GM12878 (cell line): ENCODE results near the gene CHCHD6. TPM values are rescaled to one million over a fixed set of nuclear protein-coding genes. Genes with fewer than 3 reads are reported as not detected.

ENCODE experiments used
- ATAC-seq: fragments of 200-7000 bp; cut with Tn5 transposase; 3 replicates; pipeline ENCODE4 v1.9.1; 2020; ENCODE audit warnings: mild to moderate bottlenecking, moderate library complexity
- BruUV-seq: library from RNA; stranded (reverse); fragments of 400-500 nt; replicated peaks from 2 replicates; lab custom pipeline; 2021; lab: Mats Ljungman, UMichigan
- CTCF ChIA-PET: fragments of 300-600 bp; sonication (Branson Sonifier 250); formaldehyde crosslinking; extraction: SDS; loops from one replicate; lab custom pipeline; 2021; ENCODE audit warnings: inconsistent platforms; lab: Yijun Ruan, JAX
- POLR2A ChIA-PET: fragments of 350-600 bp; formaldehyde crosslinking; extraction: SDS; loops from one replicate; lab custom pipeline; 2021; ENCODE audit warnings: inconsistent platforms; lab: Charles Lee
- RAD21 ChIA-PET: fragments of 300-600 bp; sonication (Branson Sonifier 250); formaldehyde crosslinking; loops from one replicate; lab custom pipeline; 2023; ENCODE audit warnings: antibody characterized with exemption; ENCODE audit not compliant: unreplicated experiment; lab: Charles Lee
- SMC1A ChIA-PET: fragments of 300-600 bp; sonication (Branson Sonifier 250); formaldehyde crosslinking; loops from one replicate; lab custom pipeline; 2023; ENCODE audit not compliant: unreplicated experiment, uncharacterized antibody; lab: Charles Lee
- DNase-seq: peaks from one replicate; pipeline ENCODE4 v3.0.0-alpha.2; 2011; ENCODE audit warnings: low read depth, low spot score
- FAIRE-seq: peaks from 3 replicates; lab custom pipeline; 2011; peaks lifted over from hg19 to GRCh38; lab: Jason Lieb, UNC
- H2AFZ ChIP-seq: 2 replicates; pipeline ENCODE4 v1.6.0; 2011; ENCODE audit warnings: low read depth, low read length, control low read depth; ENCODE audit not compliant: control insufficient read depth
- H3K27ac ChIP-seq: 2 replicates; pipeline ENCODE4 v1.5.1; 2011; ENCODE audit warnings: control low read depth; ENCODE audit not compliant: control insufficient read depth, insufficient read depth
- H3K27me3 ChIP-seq, 2 experiments: replicated peaks in 1 of 2; 2 replicates each; pipeline versions ENCODE4 v1.6.0 to v1.6.1; 2011; ENCODE audit warnings: low read length in 1 of 2; ENCODE audit not compliant: control insufficient read depth in 2 of 2, insufficient read depth in 2 of 2
- H3K36me3 ChIP-seq, 2 experiments: 2 replicates each; pipeline ENCODE4 v1.5.1; 2011; ENCODE audit warnings: low read length in 1 of 2; ENCODE audit not compliant: control insufficient read depth in 2 of 2, insufficient read depth in 2 of 2
- H3K4me1 ChIP-seq: 2 replicates; pipeline ENCODE4 v1.6.1; 2011; ENCODE audit warnings: mild to moderate bottlenecking, low read length, moderate library complexity, mixed read lengths; ENCODE audit not compliant: control insufficient read depth, insufficient read depth
- H3K4me2 ChIP-seq: 2 replicates; pipeline ENCODE4 v1.6.0; 2011; ENCODE audit warnings: control low read depth; ENCODE audit not compliant: control insufficient read depth, insufficient read depth
- H3K4me3 ChIP-seq: fragments of 200-600 bp; sonication (generic); 2 replicates; pipeline ENCODE4 v1.5.1; 2016
- H3K79me2 ChIP-seq: 2 replicates; pipeline ENCODE4 v1.6.0; 2011; ENCODE audit warnings: low read length; ENCODE audit not compliant: control insufficient read depth, insufficient read depth
- H3K9ac ChIP-seq: 2 replicates; pipeline ENCODE4 v1.8.0; 2011; ENCODE audit warnings: low read length, control low read depth, mixed read lengths; ENCODE audit not compliant: control insufficient read depth, insufficient read depth
- H3K9me3 ChIP-seq: replicated peaks from 3 replicates; pipeline ENCODE4 v1.5.1; 2011; ENCODE audit warnings: mild to moderate bottlenecking, low read length; ENCODE audit not compliant: control insufficient read depth, insufficient read depth
- H4K20me1 ChIP-seq: 2 replicates; pipeline ENCODE4 v1.6.0; 2011; ENCODE audit not compliant: control insufficient read depth, insufficient read depth
- TCF12 ChIP-seq: IDR thresholded peaks from 2 replicates; pipeline ENCODE4 v1.6.1; 2011; ENCODE audit warnings: low read depth, mild to moderate bottlenecking, low read length
- ZNF217 ChIP-seq: fragments of 450-650 bp; IDR thresholded peaks from 2 replicates; pipeline ENCODE4 v1.6.1; 2017; ENCODE audit warnings: antibody characterized with exemption, mild to moderate bottlenecking
- WGBS: methylation state at CpG from one replicate; pipeline ENCODE4 v1.1.6; 2016; ENCODE audit warnings: low lambda C conversion rate; ENCODE audit not compliant: insufficient replicate concordance, insufficient coverage; ENCODE audit errors: missing lambda C conversion rate; 5-methylcytosine and 5-hydroxymethylcytosine counted together
- in situ Hi-C: fragments of 300-500 bp; cut with MboI; formaldehyde crosslinking; loops from 9 replicates; pipeline ENCODE4 v1.14.3; 2018; ENCODE audit warnings: mixed read lengths
- intact Hi-C: fragments of 100-400 bp; cut with micrococcal nuclease; formaldehyde crosslinking; loops from one replicate; pipeline ENCODE4 v1.14.2; 2022; ENCODE audit not compliant: unreplicated experiment
- polyA plus RNA-seq, 11 experiments: library from polyadenylated mRNA; depleted of rRNA in 4 of 11; unstranded in 6 of 11; stranded (reverse) in 5 of 11; fragments of >200 nt; fragmentation: Nextera tagmentation in 4 of 11; fragmentation: Illumina TruSeq in 1 of 11; extraction: Ambion mirVana in 4 of 11; extraction: Trizol in 1 of 11; gene quantifications; 1 replicate in 1 of 11; 2 replicates in 10 of 11; pipeline versions ENCODE4 v1.2.1 to v1.2.3, GENCODE V29; 2011 to 2016; ENCODE audit warnings: inconsistent platforms in 2 of 11, missing spikeins in 2 of 11, low read depth in 1 of 11
- total RNA-seq, 4 experiments: library from RNA; depleted of rRNA in 3 of 4; stranded (reverse); fragments of >200 nt in 3 of 4; fragmentation: Illumina TruSeq in 1 of 4; extraction: Trizol in 1 of 4; gene quantifications; 2 replicates each; pipeline versions ENCODE4 v1.2.1 to v1.2.3, GENCODE V29; 2013 to 2021
- TF ChIP-seq, protein P1 (sequence below): fragments of 450-650 bp; formaldehyde crosslinking; IDR thresholded peaks from 2 replicates; pipeline ENCODE4 v1.4.0; 2020; ENCODE audit warnings: mild to moderate bottlenecking, moderate library complexity

CHCHD6 gene
- total and polyA plus RNA-seq, 10 of the 15 experiments (the other 5 are each of a cell fraction or from before 2014, with no cell fraction given) = 2.7 to 16.7 (median 12.3) TPM

DNA sequence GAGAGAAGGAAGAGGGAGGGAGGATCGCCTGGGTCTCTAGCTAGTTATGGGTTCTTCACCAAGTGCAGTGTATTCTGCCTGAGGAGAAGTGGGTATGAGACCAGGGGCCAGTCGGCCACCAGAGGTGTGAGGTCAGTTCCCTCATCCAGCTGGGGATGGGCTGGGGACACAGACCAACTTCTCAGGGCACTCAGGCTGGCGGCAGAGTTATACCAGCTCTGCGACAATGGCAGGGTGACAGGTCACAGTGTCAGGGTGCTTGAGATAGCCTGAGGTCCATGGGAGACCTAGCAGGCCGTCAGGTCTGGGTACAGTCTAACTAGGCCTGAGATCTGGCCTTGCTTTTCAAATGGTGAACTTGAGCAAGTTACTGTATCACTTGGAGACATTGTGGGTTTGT is 247.5 kb downstream of the CHCHD6 start:
- 84% methylated on average over 4 of the region's 5 CpGs for WGBS
- in situ Hi-C loops = no loop called here
- RAD21 ChIA-PET = no interaction called here
- no TSS peak for BruUV-seq
- H3K4me1 ChIP-seq = peaks cover 15% of the 10 kb centered on the region
- no peak for FAIRE-seq
- no peak overlapping the region for H3K9ac ChIP-seq
- intact Hi-C loops = no loop called here
- no peak overlapping the region for H3K27ac ChIP-seq
- TF ChIP-seq TCF12 (no peak), ZNF217 (no peak)
- TF ChIP-seq, protein P1, sequence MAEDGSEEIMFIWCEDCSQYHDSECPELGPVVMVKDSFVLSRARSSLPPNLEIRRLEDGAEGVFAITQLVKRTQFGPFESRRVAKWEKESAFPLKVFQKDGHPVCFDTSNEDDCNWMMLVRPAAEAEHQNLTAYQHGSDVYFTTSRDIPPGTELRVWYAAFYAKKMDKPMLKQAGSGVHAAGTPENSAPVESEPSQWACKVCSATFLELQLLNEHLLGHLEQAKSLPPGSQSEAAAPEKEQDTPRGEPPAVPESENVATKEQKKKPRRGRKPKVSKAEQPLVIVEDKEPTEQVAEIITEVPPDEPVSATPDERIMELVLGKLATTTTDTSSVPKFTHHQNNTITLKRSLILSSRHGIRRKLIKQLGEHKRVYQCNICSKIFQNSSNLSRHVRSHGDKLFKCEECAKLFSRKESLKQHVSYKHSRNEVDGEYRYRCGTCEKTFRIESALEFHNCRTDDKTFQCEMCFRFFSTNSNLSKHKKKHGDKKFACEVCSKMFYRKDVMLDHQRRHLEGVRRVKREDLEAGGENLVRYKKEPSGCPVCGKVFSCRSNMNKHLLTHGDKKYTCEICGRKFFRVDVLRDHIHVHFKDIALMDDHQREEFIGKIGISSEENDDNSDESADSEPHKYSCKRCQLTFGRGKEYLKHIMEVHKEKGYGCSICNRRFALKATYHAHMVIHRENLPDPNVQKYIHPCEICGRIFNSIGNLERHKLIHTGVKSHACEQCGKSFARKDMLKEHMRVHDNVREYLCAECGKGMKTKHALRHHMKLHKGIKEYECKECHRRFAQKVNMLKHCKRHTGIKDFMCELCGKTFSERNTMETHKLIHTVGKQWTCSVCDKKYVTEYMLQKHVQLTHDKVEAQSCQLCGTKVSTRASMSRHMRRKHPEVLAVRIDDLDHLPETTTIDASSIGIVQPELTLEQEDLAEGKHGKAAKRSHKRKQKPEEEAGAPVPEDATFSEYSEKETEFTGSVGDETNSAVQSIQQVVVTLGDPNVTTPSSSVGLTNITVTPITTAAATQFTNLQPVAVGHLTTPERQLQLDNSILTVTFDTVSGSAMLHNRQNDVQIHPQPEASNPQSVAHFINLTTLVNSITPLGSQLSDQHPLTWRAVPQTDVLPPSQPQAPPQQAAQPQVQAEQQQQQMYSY = no peak
- TF ChIP-seq, all 136 proteins: peak for 0
- DNase-seq = no peak
- no peak overlapping the region for H3K4me3 ChIP-seq
- CTCF ChIA-PET = no interaction called here
- H3K36me3 ChIP-seq = no peaks in the 10 kb centered on the region; a peak in 1 of 4 replicates
- ATAC-seq = no peak
- H3K4me2 ChIP-seq = no peak overlapping the region
- no peaks in the 10 kb centered on the region for H3K27me3 ChIP-seq
- H2AFZ ChIP-seq = no peak overlapping the region
- no peaks in the 10 kb centered on the region for H3K9me3 ChIP-seq
- no peaks in the 10 kb centered on the region for H3K79me2 ChIP-seq
- H4K20me1 ChIP-seq = no peaks in the 10 kb centered on the region
- POLR2A ChIA-PET = no interaction called here
- SMC1A ChIA-PET = no interaction called here
